Measurements from ENCODE around the gene AJUBA.
"Not testable (repeated sequence)": the region's sequence is repeated elsewhere in the genome, so short reads cannot be mapped to it uniquely, and the experiment has no call there.

AJUBA gene

DNA sequence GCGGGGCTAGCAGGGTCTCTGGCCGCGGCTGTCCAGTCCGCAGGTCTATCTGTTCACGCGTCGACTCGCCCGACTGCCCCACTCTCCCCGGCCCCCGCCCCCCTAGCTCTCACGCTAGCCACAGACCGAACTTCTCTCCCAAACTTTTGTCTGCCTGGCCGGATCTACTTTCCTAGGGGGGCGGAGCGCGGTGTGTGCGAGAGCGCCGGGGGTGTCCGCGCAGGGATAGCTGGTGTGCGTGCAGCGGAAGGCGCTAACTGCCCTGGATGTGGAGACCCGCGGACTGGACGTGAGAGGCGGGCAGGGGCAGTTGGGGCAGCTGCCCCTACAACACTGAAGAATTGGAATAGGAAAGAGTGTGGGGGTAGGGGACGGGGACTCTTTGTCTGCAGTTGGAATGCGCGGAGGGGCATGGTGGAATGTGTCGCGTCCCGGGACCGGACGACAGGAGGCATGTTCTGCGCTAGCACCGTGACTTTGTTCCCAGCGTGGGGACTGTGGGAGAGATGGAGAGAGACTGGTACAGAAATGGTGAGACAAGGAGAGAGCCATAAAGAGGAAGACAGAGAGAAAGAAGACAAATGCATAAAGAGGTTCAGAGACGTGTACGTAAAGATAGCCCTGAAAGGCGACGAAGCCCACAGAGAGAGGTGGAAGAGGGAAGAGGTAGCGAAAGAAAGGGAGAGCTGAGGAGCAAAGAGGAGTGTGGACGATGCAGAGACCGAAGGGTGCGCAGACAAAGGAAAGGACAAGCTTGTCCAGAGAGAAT, at the start of gene AJUBA:
Gene AJUBA, minus strand, starts transcription at position 75 of the 769 bp plus-strand sequence. CDS start 285 bp downstream, outside the sequence.
- DNase-seq, result peak in 1 of 2 experiments; percentile 42

DNA sequence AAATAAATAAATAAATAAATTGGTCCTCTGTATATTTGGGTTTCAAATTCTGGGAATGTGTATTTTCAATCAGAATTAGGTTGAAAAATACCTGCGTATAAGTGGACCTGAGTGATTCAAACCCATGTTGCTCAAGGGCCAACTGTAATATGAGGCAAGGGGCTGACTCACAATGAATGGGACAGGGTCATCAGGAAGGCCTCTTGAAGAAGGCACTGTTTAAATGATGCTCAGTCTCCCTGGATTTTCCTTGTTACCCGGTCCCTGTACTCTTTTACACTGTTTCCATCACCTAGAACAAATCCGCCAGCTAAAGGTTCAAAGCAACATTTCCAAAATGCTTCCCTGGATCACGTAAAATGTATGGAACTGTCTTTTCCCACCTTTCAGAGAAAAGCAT, 48.6 kb upstream of the AJUBA start:
- DNase-seq, result no peak

DNA sequence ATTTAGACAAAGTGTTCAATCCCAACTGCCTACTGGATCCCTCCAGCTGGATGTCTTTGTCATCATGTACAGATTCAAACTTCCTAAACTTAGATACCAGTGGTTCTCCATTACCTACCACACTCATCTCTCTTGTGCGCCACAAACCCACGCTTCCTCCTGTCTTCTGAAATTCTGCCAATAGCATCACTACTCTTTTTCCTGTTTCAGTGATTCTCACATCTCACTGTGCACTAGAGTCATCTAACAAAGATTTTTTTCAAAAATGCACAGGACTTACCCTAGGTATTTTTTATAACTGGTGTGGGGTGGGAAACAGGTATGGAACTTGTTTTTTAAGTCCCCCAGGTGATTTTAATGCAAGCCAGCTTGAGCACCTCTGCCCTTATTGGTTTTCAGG, 46.4 kb upstream of the AJUBA start:
- no peak for DNase-seq

DNA sequence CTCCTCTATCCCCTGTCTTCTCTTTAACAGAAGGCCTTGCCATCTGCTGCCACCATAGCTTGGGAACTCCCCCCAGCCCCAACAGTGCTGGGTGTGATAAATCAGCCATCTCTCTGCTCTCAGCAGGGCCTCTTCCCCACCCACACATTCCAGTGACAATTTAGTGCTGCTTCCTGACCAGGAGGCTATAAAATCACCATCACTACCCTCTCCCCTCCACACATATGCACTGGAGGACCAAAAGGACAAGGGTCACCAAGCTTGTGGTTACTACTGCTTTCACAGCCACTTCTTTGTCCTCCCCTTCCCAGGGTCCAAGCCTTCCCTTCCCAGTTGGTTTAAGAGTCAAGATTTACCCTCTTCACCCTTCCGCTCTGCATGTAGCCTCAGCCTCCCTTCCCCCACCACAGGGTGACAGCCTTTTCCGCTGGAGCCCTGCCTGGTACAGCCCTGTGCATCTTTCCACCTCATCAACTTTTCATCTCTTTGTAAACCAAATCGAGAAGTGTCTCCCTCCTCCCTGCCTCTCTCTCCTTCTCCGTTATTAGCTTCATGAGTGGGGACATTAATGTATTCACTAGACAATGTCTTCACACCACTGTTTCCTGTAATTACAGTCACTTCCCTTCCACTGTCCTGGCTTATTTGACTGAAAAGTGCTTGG, 42.9 kb upstream of the AJUBA start:
- DNase-seq, result no peak

DNA sequence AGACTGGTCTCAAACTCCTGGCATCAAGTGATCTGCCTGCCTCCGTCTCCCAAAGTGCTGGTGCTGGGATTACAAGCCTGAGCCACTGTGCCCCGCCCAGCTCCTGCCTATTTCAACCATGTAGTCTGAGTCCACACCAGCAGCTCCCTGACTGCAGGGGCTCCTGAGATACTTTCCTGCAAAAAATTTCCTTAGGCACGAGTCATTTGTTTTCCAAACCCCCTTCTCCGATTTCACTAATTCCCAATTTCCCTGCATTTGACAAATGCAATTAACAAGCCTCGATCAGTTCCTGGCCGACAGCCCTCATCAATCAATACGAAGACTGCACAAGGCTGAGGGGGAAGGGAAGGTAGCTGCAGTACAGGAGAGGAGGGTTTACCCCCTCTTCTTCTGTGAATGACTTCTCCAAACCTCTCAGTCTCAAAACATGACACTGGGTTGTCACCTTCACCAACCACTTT, 42.3 kb upstream of the AJUBA start:
- no peak for DNase-seq

DNA sequence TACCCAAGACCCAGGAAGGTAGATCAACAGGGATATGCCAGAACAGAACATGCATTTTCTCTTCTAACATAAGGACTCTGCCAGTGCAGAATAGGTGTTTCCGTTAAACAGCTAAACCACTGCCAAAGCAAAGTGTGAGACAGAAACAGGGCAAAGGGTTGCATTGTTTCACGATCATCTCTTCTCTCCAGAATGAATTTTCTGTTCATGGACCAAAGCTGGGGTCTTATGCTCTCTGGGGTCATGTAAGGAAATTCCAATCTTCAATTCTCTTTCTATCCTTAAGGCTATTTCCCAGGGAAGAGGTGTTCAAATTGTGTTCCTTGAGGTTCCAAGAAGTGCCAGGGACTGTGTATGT, 41.4 kb upstream of the AJUBA start:
- no peak for DNase-seq

DNA sequence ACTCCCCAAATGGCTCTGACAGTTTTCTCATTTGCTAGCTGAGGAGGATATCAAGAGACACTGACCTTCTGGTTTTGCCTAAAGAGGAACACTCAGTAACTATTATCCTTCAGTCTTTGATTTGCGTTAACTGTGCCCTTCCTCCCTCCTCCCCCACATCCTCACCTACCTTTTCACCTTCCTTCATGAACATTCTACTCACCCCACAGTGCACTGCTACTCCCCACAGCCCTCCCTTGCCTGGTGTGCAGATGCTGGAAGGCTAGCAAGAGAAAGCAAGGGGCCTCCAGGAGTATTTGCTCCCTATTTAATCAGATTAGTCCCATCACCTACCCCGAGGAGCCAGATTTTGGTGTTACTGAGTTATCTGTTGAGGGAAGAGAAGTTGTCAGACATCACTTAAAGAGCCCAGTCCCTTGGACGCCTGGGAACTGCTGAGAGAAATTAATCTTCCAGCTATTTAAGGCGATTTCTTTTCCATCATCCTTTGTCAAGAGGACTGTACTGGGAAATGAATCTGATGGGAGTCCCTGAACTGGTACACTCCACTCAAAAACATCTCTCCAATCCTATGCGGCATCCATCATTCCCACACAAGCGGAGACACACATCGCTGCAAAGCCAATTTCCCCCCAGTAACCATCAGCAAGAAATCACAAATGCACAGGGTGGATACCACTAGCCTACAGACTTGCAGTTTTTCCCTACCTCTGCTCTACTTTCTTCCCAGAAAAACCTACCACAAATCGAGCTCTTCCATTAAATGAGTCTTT, 40.9 kb upstream of the AJUBA start:
- DNase-seq, result no peak

DNA sequence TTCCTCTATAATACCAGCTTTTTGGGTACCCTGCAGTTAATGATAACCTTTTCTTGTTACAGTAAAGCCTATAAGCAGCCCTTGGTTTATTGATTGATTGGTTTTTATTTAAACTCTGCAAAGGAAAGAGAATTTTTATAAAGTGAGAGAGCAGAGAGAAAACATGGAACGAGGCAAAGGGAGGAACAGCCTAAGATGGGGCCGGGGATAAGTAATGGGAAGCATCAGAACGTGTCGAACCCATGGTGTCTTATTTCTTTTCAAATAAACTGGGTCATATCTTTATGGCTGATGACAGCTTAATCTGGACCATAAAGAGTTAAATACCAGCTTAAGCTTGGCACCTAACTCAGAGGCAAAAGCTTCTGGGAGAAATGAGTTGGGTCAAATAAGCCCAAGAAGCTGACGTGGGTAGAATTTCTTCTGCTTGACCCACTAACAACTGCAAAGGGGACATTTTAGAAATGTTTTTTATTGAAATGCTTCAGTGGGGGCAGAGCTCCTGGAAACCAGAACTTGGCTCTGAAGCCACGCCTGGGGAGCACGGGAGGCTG, 39.6 kb upstream of the AJUBA start:
- no peak for DNase-seq

DNA sequence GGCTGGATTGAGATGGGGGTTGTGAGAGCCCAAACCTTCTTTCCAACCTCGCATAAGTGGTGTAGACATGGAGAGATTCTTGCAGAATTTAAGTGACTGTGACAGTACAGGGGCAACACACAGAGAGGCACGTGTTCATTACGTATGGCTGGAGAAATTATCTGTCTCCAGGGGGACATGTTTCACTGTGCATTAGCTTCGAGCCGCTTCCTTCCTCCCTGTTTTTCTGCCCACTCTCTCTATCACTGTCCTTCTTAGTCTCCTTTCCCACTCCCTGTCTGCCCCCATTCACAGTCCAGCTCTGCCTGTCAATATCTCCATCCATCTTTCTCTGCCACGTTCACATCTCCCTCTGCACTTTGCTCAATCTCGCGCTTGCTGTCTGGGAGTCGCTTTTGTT, 39.1 kb upstream of the AJUBA start:
- DNase-seq, result no peak

DNA sequence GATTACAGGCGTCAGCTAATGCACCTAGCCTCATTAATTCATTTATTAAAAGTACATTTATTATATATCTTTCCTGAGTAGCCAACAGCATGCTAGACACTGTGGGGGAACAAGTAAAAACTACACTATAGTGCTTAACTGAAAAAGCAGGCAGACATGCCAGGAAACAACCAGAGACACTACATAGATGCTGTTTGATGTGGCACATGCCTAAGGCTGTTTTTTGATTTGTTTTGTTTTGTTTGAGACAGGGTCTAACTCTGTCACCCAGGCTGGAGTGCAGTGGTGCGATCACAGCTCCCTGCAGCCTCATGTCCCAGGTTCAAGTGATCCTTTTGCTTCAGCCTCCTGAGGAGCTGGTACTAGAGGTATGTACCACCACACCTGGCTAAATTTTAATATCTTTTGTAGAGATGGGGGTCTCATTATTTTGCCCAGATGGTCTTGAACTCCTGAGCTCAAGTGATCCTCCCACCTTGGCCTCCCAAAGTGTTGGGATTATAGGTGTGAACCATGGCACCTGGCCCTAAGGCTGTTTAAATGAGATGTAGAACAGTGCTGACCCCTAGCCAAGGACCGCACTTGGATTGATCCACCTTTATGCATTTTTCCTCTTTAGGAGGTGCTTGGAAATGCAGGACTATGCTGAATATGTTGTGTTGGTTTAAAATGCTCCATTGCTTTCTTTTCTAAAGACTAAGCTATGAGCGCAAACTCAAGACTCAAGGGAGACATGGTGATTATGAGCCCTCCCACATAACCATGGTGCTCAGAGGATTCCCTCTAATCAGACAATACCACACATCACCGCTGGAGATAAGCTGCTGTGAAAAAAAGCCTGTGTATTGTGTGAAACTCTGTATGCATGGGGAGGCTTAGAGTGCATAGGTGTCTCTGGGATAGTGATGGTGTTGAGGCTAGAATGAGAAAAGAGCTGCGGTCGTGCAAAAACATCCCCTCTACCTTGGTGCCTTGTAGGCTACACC, 38.1 kb upstream of the AJUBA start:
- DNase-seq, result no peak

DNA sequence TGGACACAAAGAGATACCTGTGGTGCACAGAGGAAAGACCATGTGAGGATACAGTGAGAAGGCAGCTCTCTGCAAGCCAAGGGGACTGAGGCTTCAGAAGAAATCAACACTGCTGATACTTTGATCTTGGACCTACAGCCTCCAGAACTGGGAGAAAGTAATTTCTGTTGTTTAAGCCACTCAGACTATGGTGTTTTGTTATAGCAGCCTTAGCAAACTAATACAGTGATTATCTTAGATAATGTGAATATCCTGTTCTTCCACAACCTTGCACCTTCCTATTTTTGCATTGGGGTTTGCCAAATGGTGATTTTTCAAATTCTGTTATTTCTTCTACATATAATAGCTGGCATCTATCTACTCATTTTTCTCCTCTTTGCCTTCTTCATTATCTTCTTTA, 35.8 kb upstream of the AJUBA start:
- no peak for DNase-seq

DNA sequence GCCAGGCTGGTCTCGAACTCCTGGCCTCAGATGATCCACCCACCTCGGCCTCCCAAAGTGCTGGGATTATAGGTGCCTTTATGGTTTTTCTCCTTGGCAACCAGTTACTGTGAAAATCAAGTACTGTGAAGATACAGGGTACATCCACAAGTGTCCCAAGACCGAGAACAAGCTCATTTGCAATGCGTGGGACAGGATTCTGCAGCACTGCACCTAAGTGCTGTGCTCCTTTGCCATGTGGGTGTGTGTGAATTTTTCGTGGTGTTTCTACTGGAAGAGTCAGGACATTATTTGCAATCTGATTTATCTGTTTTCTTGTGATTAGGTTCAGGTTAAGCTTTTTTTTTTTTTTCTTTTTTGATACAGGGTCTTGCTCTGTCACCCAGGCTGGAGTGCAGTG, 34.7 kb upstream of the AJUBA start:
- DNase-seq, result no peak

DNA sequence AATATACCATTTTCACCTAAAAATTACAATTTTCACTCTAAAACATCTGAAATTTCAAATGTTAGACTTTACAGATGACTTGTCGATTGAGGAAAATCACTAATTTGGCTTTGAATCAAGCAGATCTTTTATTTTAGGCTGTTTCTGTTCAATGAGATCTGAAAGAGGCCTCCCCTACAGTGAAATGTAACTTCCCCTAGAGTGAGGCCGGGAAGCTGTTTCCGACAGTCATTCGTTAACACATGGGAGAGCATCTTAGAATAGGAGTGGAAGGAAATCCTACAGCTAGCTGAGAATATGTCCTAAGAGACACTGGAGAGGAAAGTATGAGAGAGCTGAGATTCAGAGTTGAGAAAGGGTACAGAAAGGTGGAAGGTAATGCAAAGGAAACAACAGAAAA, 33.3 kb upstream of the AJUBA start:
- no peak for DNase-seq

DNA sequence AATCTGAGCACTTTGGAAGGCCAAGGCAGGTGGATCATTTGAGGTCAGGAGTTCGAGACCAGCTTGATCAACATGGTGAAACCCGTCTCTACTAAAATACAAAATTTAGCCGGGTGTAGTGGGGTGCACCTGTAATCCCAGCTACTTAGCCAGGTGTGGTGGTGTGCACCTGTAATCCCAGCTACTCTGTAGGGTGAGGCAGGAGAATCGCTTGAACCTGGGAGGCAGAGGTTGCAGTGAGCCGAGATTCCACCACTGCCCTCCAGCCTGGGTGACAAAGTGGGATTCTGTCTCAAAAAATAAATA, 31.4 kb upstream of the AJUBA start:
- DNase-seq, result not testable (repeated sequence)

DNA sequence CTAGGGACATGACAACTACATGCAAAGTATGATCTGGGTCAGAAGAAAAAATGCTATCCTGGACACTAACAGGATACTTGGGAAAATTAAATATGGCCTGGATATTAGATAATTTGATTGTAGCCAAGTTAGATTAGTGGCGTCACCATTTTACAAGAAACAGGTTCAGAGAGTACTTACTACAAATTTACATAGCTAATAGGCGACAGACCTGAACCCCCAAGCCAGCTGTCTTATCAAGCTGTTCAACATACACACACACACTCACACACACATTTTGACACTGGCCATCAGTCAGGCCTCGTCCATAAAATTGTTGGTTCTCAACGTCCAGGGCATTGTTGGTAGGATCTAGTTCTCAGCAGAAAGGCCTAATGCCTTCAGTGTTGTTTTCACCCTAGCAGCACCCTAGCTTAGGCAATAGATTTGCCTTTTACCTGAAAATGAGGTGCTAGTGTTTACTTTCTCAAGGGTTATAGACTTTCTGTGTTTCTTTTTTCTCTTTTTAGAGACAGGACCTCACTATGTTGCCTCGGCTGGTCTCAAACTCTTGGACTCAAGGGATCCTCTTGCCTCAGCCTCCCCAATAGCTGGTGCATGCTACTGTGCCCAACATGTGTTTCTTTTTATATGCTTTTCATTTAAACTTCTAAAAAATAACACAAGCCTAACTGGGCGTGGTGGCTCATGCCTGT, 30.9 kb upstream of the AJUBA start:
- no peak for DNase-seq

DNA sequence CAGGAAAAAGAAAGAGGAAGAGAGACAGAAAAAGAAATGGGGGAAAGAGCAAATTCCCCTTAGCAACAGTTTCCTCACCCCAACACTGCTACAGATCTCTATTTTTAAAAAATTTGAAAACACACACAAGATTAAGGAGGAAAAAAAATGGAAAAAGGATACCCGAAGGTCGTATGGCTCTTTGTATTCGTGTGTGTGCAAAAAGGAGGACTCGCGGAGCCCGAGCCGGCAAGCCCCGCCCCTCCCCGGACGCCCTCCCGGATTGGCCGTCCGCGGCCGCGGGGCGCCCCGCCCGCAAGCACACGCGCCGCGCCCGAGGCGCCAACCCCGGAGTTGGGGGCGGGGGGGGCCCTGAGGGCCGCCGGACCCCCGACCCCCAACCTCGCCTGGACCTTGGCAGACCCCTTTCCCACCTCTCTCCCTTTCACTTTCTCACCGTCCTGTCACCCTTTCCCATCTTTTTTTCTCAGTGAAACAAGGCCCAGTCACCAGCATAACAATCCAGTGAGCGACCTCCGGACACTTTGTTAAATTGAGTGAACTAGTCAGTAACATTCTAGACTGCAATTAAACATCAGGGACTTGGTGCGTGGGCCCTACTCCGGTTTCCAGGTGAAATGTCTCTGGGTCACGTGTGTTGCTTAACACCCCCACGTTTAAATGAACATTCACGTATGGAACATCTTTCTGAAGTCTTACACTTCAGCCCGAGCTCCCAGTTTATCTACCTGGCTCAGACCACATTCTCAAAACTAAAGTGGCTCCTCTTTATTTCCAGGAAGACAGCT, 27.8 kb upstream of the AJUBA start, which contains the start of gene C14orf93:
Gene C14orf93, minus strand, starts transcription at position 205 of the 788 bp plus-strand sequence. CDS start 11,120 bp downstream, outside the sequence.
- peak; percentile 44 to 75 for DNase-seq

DNA sequence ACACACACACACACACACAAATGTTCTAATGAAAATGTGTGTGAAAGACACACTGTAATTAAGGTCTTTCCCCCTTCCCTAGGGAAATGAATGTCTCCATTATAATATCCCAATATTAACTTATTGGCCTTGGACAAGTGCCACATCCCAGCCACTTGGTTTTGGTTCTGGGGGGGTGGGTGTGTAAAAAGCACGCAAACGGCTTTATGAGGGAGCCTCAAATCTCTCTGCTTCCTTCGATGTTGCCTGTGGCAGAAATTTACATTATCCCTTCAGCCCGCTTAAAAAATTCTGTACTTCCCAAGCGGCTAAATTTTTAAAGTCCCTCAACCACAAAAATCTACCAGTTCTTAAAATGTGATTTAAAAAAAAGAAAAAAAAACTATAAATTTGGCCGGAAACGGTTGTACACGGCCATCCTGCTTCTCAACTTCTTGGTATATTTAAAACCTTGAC, 27.2 kb upstream of the AJUBA start:
- peak in 1 of 2 experiments; percentile 18 for DNase-seq

DNA sequence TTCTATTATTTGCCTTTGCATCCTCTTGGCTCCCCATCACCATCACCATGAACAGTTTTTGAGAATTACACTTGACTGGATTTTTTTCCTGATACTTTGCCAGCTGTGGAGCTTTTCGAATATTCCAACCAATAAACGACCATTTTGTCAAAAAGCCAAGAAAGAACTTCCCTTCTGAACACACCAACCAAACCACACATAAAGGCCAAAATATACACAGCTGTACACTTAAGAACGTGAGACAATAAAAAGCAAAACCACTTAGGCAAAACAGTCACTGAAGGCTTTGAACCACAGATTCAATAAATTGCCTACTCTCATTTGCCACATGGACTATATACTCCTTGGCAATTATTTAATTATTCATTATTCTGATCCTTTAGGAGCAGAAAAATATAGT, 26.5 kb upstream of the AJUBA start:
- DNase-seq, result peak in 1 of 2 experiments; percentile 9

DNA sequence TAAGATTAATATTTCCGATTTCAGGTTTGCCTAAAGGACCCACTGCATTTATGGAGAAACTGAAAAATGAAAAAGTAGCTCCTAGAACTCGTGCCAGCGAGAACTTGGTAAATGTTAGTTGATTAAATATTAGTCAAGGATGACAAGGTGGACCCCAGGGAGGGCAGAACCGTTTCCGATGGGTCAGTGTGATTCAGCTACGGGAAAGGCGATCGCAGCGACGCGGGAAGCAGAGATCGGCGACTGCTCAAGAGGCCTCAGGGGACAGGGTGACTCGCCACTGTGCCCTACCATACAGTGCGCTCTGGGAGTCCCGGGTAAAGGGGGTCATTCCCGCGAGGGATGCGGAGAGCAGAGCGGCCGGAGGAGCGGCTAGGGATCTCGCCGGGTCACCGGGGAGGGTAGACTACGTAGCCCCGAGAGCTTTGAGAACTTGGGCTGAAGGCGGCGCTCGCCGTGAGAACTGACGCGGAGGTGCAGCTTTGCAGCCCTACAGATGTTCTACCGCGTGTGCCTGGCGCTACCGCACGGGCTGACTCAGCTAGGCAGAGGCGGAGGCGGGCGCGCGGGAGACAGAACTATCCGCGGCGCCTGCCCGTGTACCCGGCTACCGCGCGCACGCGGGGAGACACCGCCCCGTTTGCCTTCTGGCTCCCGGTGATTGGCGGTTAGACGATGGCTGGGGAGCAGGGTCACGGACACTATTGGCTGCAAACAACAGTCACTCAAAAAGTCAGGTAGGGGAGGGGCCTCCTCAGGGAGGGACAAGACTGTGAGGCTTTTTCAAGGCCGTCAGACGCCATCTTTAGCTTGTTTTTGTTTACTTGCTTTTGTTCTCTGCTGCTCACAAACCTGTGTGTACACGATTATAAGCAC, 24.4 kb upstream of the AJUBA start:
- DNase-seq, result peak; percentile 96

DNA sequence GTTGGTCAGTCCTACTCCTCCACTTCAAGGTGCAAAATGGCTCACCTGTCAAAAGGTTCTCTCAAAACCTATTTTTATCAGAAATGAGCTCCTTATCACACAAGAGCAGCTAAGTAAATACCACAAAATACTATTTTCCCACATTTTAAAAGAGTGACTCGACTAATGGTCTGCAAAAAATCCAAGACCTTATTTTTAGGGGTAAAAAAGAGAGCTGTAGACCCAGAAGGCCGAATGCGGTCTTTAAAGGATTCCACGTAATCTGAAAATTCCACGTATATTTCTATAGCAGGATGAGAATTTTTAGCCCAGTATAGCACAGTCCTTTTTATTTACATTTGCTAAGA, 23.8 kb upstream of the AJUBA start:
- no peak for DNase-seq

Measured in NCI-H1930 (cell line).